ENCODE data around the gene DEFB108B. TPM values are rescaled to one million over a fixed set of nuclear protein-coding genes. Genes with fewer than 3 reads are reported as not detected.
"Not testable (repeated sequence)": the region's sequence is repeated elsewhere in the genome, so short reads cannot be mapped to it uniquely, and the experiment has no call there.

DEFB108B gene
- not detected in 2 replicates for total RNA-seq (ENCODE audit: low replicate concordance)
- long read RNA-seq = 0 reads

DNA sequence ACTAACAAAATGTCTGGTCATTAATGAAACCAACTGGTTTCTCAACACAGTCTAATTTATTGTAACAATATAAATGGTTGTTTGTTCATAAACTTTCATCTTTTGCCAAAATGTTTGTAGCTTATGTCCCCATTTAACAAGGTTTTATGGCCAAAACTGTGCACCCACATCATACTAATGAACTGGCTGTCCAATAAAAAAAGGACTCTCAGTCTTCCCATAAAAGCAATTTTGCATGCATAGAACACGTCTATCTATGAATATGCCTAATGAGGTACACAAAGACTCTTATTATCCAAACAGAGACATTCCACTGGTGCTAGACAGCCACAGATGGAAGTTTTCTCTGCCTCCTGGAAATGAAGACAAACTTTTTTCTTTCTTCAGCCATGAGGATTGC, at the start of gene DEFB108B:
DEFB108B (plus strand) TSS at position 390 of the 400 bp plus-strand sequence; CDS start at position 390, 0 bp downstream.
- not testable (repeated sequence) for H3K36me3 Mint-ChIP-seq; H3K27me3 Mint-ChIP-seq; H3K27ac Mint-ChIP-seq; H3K9me3 Mint-ChIP-seq; H3K4me3 Mint-ChIP-seq; DNase-seq (ENCODE audit: extremely low spot score, unreplicated experiment); H3K4me1 Mint-ChIP-seq (ENCODE audit: unreplicated experiment)

DNA sequence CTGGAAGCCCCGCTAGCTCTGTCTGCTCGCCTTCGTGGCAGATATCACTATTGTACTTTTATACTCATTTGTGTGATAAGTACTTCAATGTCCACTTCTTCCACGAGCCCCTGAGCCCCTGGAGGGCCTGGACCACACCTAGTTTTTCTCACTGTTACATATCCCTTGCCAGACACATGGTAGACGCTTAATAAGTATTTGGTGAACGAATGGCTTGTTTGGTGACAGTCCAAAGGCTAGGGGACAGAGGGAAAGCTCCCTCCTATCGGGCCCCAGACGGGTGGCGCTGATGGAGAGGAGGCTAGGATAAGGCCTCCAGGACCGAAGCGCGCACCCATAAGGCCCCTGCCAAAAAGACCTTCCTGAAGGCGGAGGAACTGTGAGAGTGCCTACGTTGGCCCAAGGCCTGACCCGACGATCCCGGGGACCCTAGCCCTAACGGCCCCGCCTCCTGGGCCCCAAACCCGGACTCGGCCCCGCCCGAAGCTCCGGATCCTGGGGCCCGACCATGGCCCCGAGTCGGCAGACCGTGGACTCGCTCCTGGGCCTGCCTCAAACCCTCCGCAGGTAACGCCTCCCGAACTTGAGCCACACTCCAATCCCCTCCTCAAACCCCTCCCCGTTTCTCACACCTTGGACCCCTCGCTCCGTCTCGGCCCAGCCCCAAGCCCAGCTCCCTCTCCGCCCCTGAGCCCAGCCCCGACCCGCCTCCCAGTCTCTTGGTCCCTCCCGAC, 46.7 kb upstream of the DEFB108B start:
- H3K27ac Mint-ChIP-seq = peak overlapping the region; percentile 99
- not testable (repeated sequence) for H3K9me3 Mint-ChIP-seq

DNA sequence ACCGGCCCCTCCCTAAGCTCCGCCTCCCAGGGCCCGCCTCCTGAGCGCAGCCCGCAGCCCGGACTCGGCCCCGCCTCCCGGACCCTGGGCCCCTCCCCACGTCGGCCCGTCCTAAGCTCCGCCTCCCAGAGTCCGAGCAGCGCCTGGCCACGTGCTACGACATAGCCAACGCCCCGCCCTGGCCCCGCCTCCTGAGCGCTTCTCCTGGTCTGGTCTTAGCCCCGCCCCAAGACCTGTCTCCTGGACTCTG, 46.2 kb upstream of the DEFB108B start:
- H3K36me3 Mint-ChIP-seq, H3K9me3 Mint-ChIP-seq, H3K27me3 Mint-ChIP-seq: not testable (repeated sequence)
- peak overlapping the region; percentile 99 for H3K27ac Mint-ChIP-seq
- peak overlapping the region; percentile 99 for H3K4me3 Mint-ChIP-seq
- peaks cover 16% of the 10 kb centered on the region for H3K4me1 Mint-ChIP-seq (ENCODE audit: unreplicated experiment)
- peak; percentile 99 for DNase-seq (ENCODE audit: extremely low spot score, unreplicated experiment)

More for the DNA sequence above, 46.7 kb upstream of the DEFB108B start:
- Mint-ChIP-seq H3K4me1 (ENCODE audit: unreplicated experiment) (peaks cover 20% of the 10 kb centered on the region), H3K4me3 (peak overlapping the region; percentile 99)
- not testable (repeated sequence) for DNase-seq (ENCODE audit: extremely low spot score, unreplicated experiment); H3K36me3 Mint-ChIP-seq; H3K27me3 Mint-ChIP-seq

DNA sequence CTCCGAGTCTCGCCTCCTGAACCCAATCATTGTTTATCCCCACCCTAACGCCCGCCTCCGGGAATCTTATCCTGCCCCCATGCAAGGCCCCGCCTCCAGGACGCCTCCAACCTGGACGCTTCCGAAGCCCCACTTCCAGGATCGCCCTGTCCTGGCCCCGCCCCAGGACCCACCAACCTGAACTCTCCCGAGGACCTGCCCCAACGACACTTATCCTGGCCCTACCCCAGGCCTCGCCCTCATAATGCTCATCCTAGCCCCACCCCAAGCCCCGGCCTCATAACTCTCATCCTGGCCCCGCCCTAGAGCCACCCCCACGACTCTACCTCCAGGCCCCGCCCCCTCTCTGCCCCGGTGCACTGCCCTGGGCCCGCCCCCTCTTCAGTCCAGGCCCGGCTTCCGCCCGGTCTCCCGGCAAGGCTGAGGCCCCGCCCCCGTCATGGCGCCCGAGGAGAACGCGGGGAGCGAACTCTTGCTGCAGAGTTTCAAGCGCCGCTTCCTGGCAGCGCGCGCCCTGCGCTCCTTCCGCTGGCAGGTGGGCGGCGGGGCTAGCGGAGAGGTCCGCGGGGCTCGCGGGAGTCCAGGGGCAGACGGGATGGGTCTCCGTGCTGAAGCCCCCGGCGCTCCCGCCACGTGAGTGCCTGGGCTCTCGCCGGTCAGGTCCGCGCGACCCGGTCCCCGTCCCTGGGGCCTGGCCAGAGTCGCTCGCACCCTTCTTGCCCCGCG, 45.7 kb upstream of the DEFB108B start:
- H3K36me3 Mint-ChIP-seq = no peaks in the 10 kb centered on the region
- TF ChIP-seq CTCF (conservative IDR thresholded peaks at IDR 0.05) = no peak
- H3K4me1 Mint-ChIP-seq (ENCODE audit: unreplicated experiment) = peaks cover 16% of the 10 kb centered on the region
- peaks cover 4% of the 10 kb centered on the region for H3K27me3 Mint-ChIP-seq
- H3K27ac Mint-ChIP-seq = peak overlapping the region; percentile 99
- peak overlapping the region; percentile 99 for H3K4me3 Mint-ChIP-seq
- no peaks in the 10 kb centered on the region for H3K9me3 Mint-ChIP-seq
- DNase-seq (ENCODE audit: extremely low spot score, unreplicated experiment) = peak; percentile 95

GRCh38 chr11:71787824-71788454, 45.1 kb upstream of the DEFB108B start:
- not testable (repeated sequence) for H3K9me3 Mint-ChIP-seq, H3K36me3 Mint-ChIP-seq, H3K27me3 Mint-ChIP-seq
- H3K27ac Mint-ChIP-seq = peak overlapping the region; percentile 92
- H3K4me3 Mint-ChIP-seq = peak overlapping the region; percentile 99
- peaks cover 16% of the 10 kb centered on the region for H3K4me1 Mint-ChIP-seq (ENCODE audit: unreplicated experiment)
- peak; percentile 63 for DNase-seq (ENCODE audit: extremely low spot score, unreplicated experiment)

DNA sequence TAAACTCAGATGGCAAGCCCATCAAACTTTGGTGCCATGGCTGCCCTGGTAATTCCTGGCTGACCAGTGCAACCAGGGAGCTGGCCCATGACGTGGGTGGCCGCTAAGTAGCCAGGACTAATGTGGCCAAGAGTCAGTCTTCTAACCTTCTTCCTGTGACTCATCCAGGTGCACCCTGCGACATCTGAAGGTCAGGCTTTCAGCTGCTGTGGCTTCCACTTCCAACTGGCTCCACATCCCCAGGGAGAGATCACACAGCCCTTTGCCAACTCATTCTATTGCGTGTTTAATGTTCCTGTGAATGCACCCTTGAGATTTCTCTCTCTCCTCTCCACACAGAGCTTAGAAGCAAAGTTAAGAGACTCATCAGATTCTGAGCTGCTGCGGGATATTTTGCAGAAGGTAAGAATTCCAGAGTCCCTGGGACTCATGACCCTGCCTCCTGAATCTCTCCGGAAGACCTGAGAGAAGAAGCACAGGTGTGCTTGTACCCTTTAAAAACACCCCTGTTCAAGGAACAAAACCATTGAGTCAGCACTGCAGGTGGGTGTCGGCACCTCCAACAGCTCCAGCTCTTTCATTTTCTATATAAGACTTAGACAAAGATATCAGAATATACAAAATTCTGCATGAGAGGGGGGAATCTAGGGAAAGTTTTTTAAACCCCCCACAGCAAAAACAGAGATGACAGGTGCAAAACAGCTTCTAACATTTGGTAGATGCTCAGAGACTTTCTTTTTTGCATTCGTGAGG, 43.4 kb upstream of the DEFB108B start:
- H3K36me3 Mint-ChIP-seq; H3K9me3 Mint-ChIP-seq; H3K27me3 Mint-ChIP-seq; H3K4me1 Mint-ChIP-seq (ENCODE audit: unreplicated experiment); H3K4me3 Mint-ChIP-seq; H3K27ac Mint-ChIP-seq: not testable (repeated sequence)
- DNase-seq (ENCODE audit: extremely low spot score, unreplicated experiment) = peak; percentile 4

GRCh38 chr11:71791111-71791510, 41.9 kb upstream of the DEFB108B start:
- H3K27me3 Mint-ChIP-seq; H3K27ac Mint-ChIP-seq; H3K4me3 Mint-ChIP-seq; H3K9me3 Mint-ChIP-seq; H3K4me1 Mint-ChIP-seq (ENCODE audit: unreplicated experiment); DNase-seq (ENCODE audit: extremely low spot score, unreplicated experiment); H3K36me3 Mint-ChIP-seq: not testable (repeated sequence)

DNA sequence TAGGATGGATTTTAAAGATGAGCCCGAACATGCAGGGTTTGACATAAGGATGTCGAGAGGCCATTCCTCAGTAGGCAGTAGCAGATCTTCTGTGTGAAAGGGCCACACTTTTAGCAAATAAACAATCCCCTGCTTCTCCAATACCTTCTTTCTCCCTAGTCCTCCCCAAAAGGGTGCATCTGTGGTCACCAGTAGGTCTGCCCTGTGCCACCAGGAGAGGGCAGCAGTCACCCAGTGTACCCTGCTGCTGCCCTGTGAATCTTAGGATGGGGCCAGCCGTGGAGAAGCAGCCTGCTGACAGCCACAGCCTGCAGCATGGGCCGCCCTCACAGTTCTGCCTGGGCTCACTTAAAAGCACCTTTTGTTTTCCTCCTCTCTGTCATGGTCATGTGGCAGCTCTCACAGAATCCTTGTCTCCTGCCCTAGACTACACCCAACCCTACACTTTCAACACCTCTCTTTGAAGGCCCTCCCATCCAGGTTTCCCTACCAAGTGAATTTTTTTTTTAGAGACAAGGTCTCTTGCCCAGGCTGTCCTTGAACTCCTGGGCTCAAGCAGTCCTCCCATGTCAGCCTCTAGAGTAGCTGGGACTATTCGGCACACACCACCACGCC, 40.3 kb upstream of the DEFB108B start:
- H3K4me1 Mint-ChIP-seq (ENCODE audit: unreplicated experiment); H3K4me3 Mint-ChIP-seq; DNase-seq (ENCODE audit: extremely low spot score, unreplicated experiment); H3K36me3 Mint-ChIP-seq; H3K27me3 Mint-ChIP-seq; H3K9me3 Mint-ChIP-seq: not testable (repeated sequence)
- peak; percentile 73 for TF ChIP-seq CTCF (conservative IDR thresholded peaks at IDR 0.05)
- peak overlapping the region; percentile 34 for H3K27ac Mint-ChIP-seq

- H3K27ac Mint-ChIP-seq = peak overlapping the region; percentile 66
- not testable (repeated sequence) for H3K27me3 Mint-ChIP-seq; H3K9me3 Mint-ChIP-seq; H3K4me3 Mint-ChIP-seq; H3K36me3 Mint-ChIP-seq; H3K4me1 Mint-ChIP-seq (ENCODE audit: unreplicated experiment); DNase-seq (ENCODE audit: extremely low spot score, unreplicated experiment)
These were observed 38.5 kb upstream of the DEFB108B start for GRCh38 chr11:71794386-71795040.

DNA sequence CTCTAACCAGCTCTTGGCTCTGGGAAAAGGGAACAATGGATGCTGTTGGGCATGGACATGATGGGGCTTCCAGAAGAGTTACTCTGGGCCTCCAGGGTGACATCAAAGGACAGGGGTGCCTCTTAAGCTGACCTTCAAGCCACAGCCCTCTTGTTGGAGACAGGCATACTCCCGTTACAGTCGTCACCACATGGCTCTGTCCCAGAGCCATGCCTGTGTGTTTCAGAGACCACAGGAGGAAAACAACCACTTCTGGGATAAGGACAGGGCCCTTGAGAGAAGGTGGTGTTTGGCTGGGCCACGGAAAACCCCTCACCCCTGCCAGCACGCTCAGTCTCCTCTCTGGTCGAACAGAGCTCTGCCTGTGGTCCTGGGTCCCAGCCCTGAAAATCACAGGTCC, 37.8 kb upstream of the DEFB108B start:
- not testable (repeated sequence) for H3K9me3 Mint-ChIP-seq; DNase-seq (ENCODE audit: extremely low spot score, unreplicated experiment); H3K4me3 Mint-ChIP-seq; H3K27me3 Mint-ChIP-seq; H3K4me1 Mint-ChIP-seq (ENCODE audit: unreplicated experiment); H3K36me3 Mint-ChIP-seq; H3K27ac Mint-ChIP-seq

DNA sequence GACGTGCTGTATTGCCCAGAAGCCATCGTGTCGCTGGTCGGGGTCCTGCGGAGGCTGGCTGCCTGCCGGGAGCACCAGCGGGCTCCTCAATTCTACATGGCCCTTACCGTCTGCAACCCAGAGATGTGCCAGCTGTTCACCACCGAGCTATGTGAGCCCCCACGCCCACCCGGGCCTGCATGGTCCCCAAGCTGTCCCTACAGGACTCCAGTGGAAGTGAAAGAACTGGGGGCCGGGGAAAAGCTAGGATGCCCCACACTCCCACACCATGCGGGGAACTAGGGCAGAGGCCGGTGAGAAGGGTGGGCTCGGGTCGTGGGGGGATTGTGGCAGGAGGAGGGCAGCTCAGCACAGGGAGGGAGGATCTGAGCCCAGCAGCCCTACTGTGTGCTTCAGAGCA, 37.0 kb upstream of the DEFB108B start:
- not testable (repeated sequence) for DNase-seq (ENCODE audit: extremely low spot score, unreplicated experiment); H3K36me3 Mint-ChIP-seq; H3K9me3 Mint-ChIP-seq; H3K4me3 Mint-ChIP-seq; H3K4me1 Mint-ChIP-seq (ENCODE audit: unreplicated experiment); H3K27me3 Mint-ChIP-seq; H3K27ac Mint-ChIP-seq
